CD4-positive, alpha-beta T cell treated with Interleukin-6 at 100 ng/mL for 8 hours (primary cell): ENCODE data around the gene ZNF454.

Source experiments
- DNase-seq: peaks from one replicate; pipeline ENCODE4 v3.0.0-alpha.2; 2020; ENCODE audit warnings: mixed read lengths, low spot score

The ZNF454 gene

DNA sequence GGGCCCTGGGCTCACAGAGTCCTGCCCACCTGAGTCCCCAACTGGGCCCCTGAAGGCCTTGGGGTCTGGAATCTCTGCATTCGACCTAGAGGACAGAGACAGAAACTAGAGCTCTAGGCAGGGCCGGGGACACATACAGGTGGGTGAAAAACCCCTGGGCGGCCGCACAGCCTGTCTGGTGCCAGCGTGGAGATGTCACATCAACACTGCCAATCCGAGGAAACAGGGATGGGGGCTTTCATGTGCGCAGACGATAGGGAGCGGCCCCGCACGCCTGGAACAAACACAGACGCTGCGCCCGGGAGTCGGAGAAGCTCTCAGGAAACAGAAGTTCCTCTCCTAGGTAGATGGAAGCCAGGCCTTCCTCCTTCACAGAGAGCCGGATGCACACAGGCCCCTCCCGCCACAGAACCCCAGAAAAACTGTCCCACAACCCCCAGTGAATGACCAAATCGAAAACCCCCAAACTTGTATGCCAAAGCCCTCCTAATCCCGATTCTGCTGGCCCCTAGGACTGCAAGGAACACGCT is 52.3 kb downstream of the ZNF454 start:
- no peak for DNase-seq

DNA sequence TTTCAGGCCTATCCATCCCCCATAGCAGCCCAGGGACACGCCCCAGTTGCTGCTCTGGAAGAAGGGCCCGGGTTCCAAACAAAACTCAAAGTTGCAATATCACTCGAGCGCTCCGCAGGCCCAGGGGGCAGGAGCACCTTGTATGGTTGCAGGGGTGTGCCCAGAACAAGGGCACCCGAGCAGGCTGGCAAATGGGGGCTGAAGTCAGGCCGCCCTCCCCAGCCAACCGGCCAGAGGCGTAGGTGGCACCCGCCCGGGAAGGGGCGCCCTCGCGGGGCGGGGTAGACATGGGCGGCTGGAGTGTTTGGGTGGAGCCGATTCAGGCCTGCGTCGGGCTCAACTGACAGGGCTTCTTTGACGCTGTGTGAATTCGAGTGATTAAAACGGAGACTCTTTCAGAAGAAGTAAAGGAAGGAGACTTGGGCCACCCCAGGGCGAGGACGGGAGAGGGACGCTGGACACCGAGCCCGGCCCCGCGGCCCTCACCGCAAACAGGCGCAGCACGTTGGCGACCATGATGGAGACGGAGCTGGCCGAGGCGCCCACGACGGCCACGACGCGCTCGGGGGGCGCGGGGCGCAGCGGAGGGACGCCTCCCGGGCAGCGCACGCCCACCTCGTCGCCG is 53.1 kb downstream of the ZNF454 start:
- DNase-seq = no peak

DNA sequence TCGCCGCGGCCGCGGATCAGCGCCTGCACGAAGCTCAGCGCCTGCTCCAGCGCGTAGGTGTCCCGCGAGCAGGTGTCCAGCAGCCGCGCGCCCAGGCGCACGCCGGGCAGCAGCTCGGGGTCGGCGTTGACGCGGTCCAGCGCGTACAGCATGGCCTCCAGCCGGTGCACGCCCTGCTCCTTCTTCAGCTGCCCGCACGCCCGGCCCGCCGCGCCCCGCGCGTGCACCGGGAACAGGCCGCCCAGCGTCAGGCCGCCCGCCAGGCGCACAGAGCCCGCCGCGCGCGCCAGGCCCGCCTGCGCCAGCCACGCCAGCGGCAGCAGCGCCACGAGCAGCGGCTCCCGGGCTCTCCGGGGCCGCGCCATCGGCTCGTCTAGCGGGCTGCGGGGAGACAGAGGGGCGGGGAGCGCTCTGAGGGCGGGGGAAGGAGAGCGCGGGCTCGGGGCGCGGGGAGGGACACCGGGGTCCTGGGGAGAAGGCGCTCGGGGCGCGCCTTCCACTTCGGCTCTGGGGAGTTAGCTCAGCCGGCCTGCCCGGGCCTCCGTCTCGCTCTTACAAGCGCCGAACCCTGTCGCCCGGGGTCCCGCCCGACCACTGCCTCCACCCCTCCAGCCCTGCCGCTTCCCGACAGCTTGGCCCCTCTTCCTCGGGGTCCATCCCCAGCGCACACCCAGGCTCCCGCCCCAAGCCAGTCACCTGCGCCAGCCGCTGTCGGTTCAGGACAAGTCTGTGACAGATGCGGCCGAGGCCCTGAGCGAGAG is 53.8 kb downstream of the ZNF454 start, which contains the start of gene GRM6:
TSS of gene GRM6 (minus strand) at position 741 of the 761 bp plus-strand sequence. CDS start at position 365, 376 bp downstream.
- no peak for DNase-seq

DNA sequence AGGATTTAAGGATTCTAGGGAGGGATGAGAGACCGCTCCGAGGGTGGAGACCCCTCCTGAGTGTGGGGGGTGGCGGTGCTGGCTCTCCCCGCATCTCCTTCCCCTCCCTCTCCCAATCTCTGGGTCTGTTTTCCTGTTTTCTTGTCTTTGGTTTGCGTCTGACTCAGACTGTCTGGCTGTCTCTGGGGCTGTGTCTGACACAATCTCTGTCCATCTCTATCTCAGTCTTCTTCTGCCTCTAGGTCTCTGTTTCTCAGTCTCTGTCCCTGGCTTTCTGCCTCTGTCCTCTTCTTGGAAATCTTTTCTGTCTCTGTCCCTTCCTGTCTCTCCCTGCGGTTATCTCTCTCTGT is 54.3 kb downstream of the ZNF454 start:
- DNase-seq = no peak

DNA sequence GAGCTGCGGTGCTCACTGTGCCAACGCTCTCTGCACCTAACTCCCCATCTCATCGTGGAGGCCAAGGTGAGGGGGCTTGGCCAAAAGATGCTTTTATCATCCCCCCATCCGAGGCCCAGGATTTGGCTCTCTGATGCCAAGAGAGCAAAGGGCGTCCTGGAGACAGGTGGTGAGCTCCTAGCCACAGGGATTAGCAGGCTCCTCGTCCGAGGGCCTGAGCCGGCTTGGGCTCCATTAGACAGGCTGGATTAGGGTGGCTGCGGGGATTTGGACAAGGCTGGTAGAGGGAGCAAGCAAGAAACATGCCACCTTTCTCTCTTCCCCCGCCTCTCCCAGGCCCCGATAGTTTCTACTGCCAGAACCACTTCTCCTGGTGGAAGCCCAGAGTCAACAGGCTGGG is 55.2 kb downstream of the ZNF454 start:
- DNase-seq = no peak

DNA sequence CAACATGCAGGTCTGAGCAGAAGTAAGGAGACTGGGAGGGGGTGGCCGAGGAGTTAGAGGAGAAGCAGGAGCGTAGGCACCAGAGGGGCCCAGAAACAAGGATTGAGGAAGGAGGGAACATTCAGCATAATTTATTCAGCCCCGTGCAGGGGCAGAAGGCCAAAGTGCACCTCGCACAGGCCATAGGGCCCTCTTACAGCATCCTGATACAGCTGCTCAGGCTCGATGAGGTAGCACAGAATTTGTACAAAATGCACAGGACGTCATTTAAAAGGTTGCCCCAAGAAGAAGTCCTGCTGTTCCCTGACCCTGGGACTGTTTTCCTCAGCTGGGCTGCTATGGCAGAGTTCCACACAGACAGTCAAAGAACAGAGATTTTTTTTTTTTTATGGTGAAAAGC is 56.2 kb downstream of the ZNF454 start:
- DNase-seq = no peak

DNA sequence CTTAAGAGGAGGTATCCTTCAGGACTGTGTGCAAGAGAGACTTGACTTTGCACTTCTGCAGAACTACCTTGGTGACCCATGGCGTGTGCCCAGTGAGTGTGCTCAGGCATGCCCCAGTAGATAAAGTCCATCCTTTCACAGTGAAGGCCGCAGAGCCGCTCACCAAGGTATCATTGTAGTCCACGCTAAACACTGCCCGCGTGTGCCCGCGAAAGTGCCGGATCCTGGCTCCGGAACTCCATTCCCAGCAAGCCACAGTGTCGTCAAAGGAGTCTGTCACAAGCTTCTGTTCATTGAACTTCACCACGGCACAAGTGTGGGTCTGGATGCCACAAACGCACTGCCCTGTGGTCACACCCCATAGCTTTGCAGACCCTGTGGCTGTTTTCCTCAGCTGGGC is 57.4 kb downstream of the ZNF454 start:
- no peak for DNase-seq

DNA sequence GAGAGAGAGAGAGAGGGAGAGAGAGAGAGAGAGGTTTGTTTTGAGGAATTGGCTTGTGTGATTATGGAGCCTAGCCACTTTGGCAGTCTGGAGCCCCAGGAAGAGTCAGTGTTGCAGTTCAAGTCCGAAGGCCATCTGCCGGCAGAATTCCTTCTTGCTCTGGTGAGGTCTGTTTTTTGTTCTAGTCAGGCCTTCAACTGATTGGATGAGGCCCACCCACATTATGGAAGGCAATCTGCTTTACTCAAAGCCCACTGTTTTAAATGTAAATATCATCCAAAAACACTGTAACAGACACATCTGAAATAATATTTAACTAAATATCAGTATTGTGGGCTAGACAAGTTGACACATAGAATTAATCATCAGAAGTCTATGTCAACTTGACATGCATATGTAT is 65.6 kb downstream of the ZNF454 start:
- no peak for DNase-seq

DNA sequence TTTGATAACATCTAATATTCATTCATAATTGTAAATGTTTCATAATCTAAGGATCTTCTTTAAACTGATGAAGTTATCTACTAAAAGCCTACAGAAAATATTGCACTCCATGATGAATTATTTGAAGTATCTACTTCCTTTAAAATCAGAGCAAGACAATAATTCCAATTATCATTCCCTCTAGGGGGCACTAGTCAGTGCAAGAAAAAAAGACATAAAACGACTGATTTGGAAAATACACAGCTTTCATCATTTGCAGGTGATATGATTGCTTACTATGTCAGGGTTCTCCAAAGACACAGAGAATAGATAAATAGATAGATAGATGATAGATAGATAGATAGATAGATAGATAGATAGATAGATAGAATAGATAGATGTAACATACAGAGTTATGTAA is 67.7 kb downstream of the ZNF454 start:
- DNase-seq = no peak
